NCI-H526 treated with DMSO at 0.1 percent for 48 hours (cell line): Measurements from ENCODE around the gene AP1S3.
"Not testable (repeated sequence)": the region's sequence is repeated elsewhere in the genome, so short reads cannot be mapped to it uniquely, and the experiment has no call there.

Experiments
- DNase-seq: peaks from one replicate; lab custom pipeline; 2025; lab: John Stamatoyannopoulos, UW

The AP1S3 gene

GRCh38 chr2:223837287-223838061, at the start of gene AP1S3:
Gene AP1S3 (minus strand): TSS chr2:223837582. CDS start chr2:223837450, 132 bp downstream.
- DNase-seq, result peak; percentile 85

- DNase-seq, result no peak
These were observed 49.7 kb upstream of the AP1S3 start for GRCh38 chr2:223887127-223887526.

GRCh38 chr2:223886726-223887125, 49.3 kb upstream of the AP1S3 start:
- no peak for DNase-seq

- no peak for DNase-seq
These were observed 47.0 kb upstream of the AP1S3 start for GRCh38 chr2:223884399-223884798.

- DNase-seq, result no peak
These were observed 45.3 kb upstream of the AP1S3 start for GRCh38 chr2:223882715-223883114.

GRCh38 chr2:223880796-223881195, 43.4 kb upstream of the AP1S3 start:
- DNase-seq, result no peak

- no peak for DNase-seq
These were observed 40.5 kb upstream of the AP1S3 start for GRCh38 chr2:223877721-223878410.

- DNase-seq, result no peak
These were observed 36.3 kb upstream of the AP1S3 start for GRCh38 chr2:223873672-223874071.

- not testable (repeated sequence) for DNase-seq
These were observed 35.4 kb upstream of the AP1S3 start for GRCh38 chr2:223872772-223873171.

- DNase-seq, result not testable (repeated sequence)
These were observed 34.3 kb upstream of the AP1S3 start for GRCh38 chr2:223871661-223872060.

GRCh38 chr2:223870840-223871611, 33.6 kb upstream of the AP1S3 start:
- DNase-seq, result no peak

GRCh38 chr2:223868005-223868404, 30.6 kb upstream of the AP1S3 start:
- DNase-seq, result no peak

GRCh38 chr2:223865907-223866508, 28.6 kb upstream of the AP1S3 start:
- no peak for DNase-seq

GRCh38 chr2:223865124-223865523, 27.7 kb upstream of the AP1S3 start:
- no peak for DNase-seq

GRCh38 chr2:223863491-223863890, 26.1 kb upstream of the AP1S3 start:
- no peak for DNase-seq

- peak; percentile 55 for DNase-seq
These were observed 23.7 kb upstream of the AP1S3 start for GRCh38 chr2:223860809-223861738.

- DNase-seq, result no peak
These were observed 21.7 kb upstream of the AP1S3 start for GRCh38 chr2:223859070-223859469.

- DNase-seq, result no peak
These were observed 19.2 kb upstream of the AP1S3 start for GRCh38 chr2:223856584-223856983.

GRCh38 chr2:223856021-223856420, 18.6 kb upstream of the AP1S3 start:
- DNase-seq, result no peak

- no peak for DNase-seq
These were observed 18.0 kb upstream of the AP1S3 start for GRCh38 chr2:223855426-223855825.

- DNase-seq, result no peak
These were observed 17.4 kb upstream of the AP1S3 start for GRCh38 chr2:223854741-223855140.
